ENCODE data around the gene TMC1. TPM values are rescaled to one million over a fixed set of nuclear protein-coding genes. Genes with fewer than 3 reads are reported as not detected.

Gene TMC1
- total and polyA plus RNA-seq, 2 of the 8 experiments (the other 6 are each of a cell fraction or from before 2014, with no cell fraction given) = 0.95 to 0.98 TPM

DNA sequence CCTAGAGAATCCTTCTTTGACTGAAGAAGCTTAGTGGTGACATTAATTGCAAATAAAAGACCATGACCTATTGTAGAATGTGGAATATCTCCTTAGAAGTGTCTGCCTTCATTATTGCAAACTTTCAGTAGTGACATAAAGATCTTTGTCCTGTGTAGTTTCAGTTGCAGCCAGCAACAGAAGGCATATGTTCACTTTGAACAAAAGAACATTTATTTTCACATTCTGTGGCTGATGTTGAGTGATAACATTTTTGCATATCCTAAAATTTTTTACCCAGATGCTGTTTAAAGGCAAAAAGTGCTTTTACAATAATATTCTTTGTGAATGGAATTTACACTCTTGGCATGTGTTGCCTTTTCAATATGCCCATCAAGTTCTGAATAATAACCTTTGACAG, 165.9 kb downstream of the TMC1 start:
- Histone ChIP-seq H3K36me3 (ENCODE audit: control insufficient read depth in 2 of 4, insufficient read depth in 4 of 4, low read length in 3 of 4) (no peaks in the 10 kb centered on the region), H3K4me1 (replicated peaks in 1 of 4; ENCODE audit: control insufficient read depth in 3 of 4, insufficient read depth in 4 of 4, low read length in 3 of 4) (peaks cover 0 to 3% (median 1%) of the 10 kb centered on the region in 4 experiments; a peak in 2 of 7 replicates), H4K8ac (ENCODE audit: extremely low read depth, insufficient read depth, low read length) (no peak overlapping the region), H3K56ac (replicated peaks; ENCODE audit: insufficient read length, low read depth, low read length) (no peak overlapping the region), H3K9me3 (ENCODE audit: insufficient read depth in 2 of 2, low read depth in 1 of 2, low read length in 1 of 2) (no peaks in the 10 kb centered on the region), H3K4me2 (ENCODE audit: insufficient read depth in 1 of 2, low read depth in 2 of 2, low read length in 2 of 2) (no peak overlapping the region), H3K14ac (ENCODE audit: insufficient read length) (no peak overlapping the region), H3K23ac (ENCODE audit: insufficient read length) (no peak overlapping the region), H3K79me1 (ENCODE audit: low read depth, low read length) (no peaks in the 10 kb centered on the region), H4K20me1 (replicated peaks in 1 of 2; ENCODE audit: control insufficient read depth in 1 of 2, insufficient read depth in 2 of 2, low read length in 2 of 2) (no peaks in the 10 kb centered on the region), H3K27me3 (replicated peaks in 1 of 4; ENCODE audit: control insufficient read depth in 3 of 4, extremely low read depth in 1 of 4, insufficient read depth in 3 of 4, low read length in 3 of 4) (no peaks in the 10 kb centered on the region), H3K4me3 (ENCODE audit: extremely low read depth in 1 of 4, insufficient read depth in 2 of 4, low read depth in 3 of 4, low read length in 4 of 4) (no peak overlapping the region), H2BK12ac (ENCODE audit: low read depth, low read length) (no peak overlapping the region), H2BK5ac (ENCODE audit: low read depth, low read length) (no peak overlapping the region), H2AK5ac (ENCODE audit: low read depth, low read length) (no peak overlapping the region), H3K27ac (ENCODE audit: low read depth, low read length) (no peak overlapping the region), H2BK15ac (ENCODE audit: low read length) (no peak overlapping the region), H2BK20ac (ENCODE audit: low read length) (no peak overlapping the region), H3K4ac (replicated peaks; ENCODE audit: insufficient read length, low read depth, low read length) (no peak overlapping the region), H2AFZ (ENCODE audit: low read length) (no peak overlapping the region), H3K23me2 (ENCODE audit: low read depth, low read length) (no peaks in the 10 kb centered on the region), H2BK120ac (replicated peaks; ENCODE audit: low read depth, low read length) (no peak overlapping the region), H3K79me2 (ENCODE audit: control insufficient read depth in 1 of 2, insufficient read depth in 2 of 2, low read length in 2 of 2) (no peaks in the 10 kb centered on the region), H4K91ac (replicated peaks; ENCODE audit: insufficient read length, low read length) (no peak overlapping the region), H3K9ac (replicated peaks in 1 of 4; ENCODE audit: extremely low read depth in 1 of 4, low read depth in 3 of 4, low read length in 3 of 4) (no peak overlapping the region), H3K18ac (ENCODE audit: extremely low read depth, low read length) (no peak overlapping the region), H4K5ac (ENCODE audit: insufficient read length, low read depth, low read length) (no peak overlapping the region)
- ChIA-PET CTCF (ENCODE audit: partially characterized antibody) (interaction anchor here (1.4 kb wide), 1 partner anchor 33 kb away, joined by 3 read pairs; no protein-coding TSS in a partner anchor), POLR2A (ENCODE audit: partially characterized antibody) (no interaction called here)
- TF ChIP-seq, protein P1, sequence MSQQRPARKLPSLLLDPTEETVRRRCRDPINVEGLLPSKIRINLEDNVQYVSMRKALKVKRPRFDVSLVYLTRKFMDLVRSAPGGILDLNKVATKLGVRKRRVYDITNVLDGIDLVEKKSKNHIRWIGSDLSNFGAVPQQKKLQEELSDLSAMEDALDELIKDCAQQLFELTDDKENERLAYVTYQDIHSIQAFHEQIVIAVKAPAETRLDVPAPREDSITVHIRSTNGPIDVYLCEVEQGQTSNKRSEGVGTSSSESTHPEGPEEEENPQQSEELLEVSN (IDR thresholded peaks at IDR 0.05) = no peak
- no peak for TF ChIP-seq TEAD4 (IDR thresholded peaks at IDR 0.05; ENCODE audit: low read depth, low read length)
- no peak for TF ChIP-seq PHF8 (conservative IDR thresholded peaks at IDR 0.05; ENCODE audit: low read depth, low read length)
- no peak for TF ChIP-seq POU5F1 (IDR thresholded peaks at IDR 0.05; ENCODE audit: low read depth, low read length)
- no peak for TF ChIP-seq BCL11A (IDR thresholded peaks at IDR 0.05; ENCODE audit: low read depth in 2 of 2, low read length in 2 of 2)
- no peak for DNase-seq (ENCODE audit: low read depth in 1 of 2, low spot score in 2 of 2)
- FAIRE-seq = no peak

Measured in H1 (cell line).